ENCODE measurements around the gene SIRPB2. TPM values are rescaled to one million over a fixed set of nuclear protein-coding genes. Genes with fewer than 3 reads are reported as not detected.

Gene SIRPB2
- total and polyA plus RNA-seq, 2 of the 8 experiments (the other 6 are each of a cell fraction or from before 2014, with no cell fraction given), result 0.28 TPM; not detected in 1

DNA sequence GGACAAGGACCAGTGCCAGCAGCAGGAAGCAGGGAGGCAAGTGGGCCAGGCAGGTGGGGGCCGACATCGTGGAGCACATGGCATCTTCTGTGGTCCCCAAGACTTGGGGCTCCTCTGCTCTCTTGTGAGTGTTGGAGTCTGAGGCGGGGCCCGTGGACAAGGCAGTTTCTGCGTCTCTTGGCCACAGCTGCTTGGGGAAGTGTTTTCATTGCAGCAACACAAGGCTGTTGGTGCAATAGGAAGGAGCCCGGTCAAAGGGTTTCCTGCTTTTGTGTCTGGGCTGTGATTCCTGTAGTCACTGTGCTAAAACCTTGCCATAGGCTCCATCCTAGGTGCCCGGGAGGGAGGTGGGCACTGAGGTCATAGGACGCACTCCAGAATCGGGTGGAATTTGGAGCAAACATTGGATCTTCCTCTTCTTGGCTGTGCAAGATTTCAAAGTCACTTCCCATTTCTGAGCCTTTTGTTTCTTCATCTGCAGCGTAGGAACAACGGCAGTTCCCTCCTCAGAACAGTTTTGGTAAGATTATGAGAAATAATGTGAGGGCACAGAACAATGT lies at the start of gene SIRPB2 (continued):
- TF ChIP-seq, protein P1, sequence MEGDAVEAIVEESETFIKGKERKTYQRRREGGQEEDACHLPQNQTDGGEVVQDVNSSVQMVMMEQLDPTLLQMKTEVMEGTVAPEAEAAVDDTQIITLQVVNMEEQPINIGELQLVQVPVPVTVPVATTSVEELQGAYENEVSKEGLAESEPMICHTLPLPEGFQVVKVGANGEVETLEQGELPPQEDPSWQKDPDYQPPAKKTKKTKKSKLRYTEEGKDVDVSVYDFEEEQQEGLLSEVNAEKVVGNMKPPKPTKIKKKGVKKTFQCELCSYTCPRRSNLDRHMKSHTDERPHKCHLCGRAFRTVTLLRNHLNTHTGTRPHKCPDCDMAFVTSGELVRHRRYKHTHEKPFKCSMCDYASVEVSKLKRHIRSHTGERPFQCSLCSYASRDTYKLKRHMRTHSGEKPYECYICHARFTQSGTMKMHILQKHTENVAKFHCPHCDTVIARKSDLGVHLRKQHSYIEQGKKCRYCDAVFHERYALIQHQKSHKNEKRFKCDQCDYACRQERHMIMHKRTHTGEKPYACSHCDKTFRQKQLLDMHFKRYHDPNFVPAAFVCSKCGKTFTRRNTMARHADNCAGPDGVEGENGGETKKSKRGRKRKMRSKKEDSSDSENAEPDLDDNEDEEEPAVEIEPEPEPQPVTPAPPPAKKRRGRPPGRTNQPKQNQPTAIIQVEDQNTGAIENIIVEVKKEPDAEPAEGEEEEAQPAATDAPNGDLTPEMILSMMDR (IDR thresholded peaks at IDR 0.05; ENCODE audit: control extremely low read depth in 1 of 3, insufficient read depth in 1 of 3, low read depth in 1 of 3, low read length in 3 of 3), result no peak
- no peak for TF ChIP-seq JUN (IDR thresholded peaks at IDR 0.05; ENCODE audit: low read depth, low read length)
- TF ChIP-seq, protein P2, sequence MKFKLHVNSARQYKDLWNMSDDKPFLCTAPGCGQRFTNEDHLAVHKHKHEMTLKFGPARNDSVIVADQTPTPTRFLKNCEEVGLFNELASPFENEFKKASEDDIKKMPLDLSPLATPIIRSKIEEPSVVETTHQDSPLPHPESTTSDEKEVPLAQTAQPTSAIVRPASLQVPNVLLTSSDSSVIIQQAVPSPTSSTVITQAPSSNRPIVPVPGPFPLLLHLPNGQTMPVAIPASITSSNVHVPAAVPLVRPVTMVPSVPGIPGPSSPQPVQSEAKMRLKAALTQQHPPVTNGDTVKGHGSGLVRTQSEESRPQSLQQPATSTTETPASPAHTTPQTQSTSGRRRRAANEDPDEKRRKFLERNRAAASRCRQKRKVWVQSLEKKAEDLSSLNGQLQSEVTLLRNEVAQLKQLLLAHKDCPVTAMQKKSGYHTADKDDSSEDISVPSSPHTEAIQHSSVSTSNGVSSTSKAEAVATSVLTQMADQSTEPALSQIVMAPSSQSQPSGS (IDR thresholded peaks at IDR 0.05; ENCODE audit: low read length), result no peak
- no peak for TF ChIP-seq ASH2L (IDR thresholded peaks at IDR 0.05; ENCODE audit: low read length)
- TF ChIP-seq BRCA1 (IDR thresholded peaks at IDR 0.05; ENCODE audit: low read depth, low read length), result no peak

Measured in H1 (cell line).